ENCODE measurements around the gene GCNT4. TPM values are rescaled to one million over a fixed set of nuclear protein-coding genes. Genes with fewer than 3 reads are reported as not detected.

Gene GCNT4
- total RNA-seq, 3 donors from 2014 or later (not counting 1 experiment from before 2014, with no cell fraction given), result 0.25 to 2.0 (median 0.52) TPM

- Mint-ChIP-seq H3K27ac (no peak overlapping the region), H3K9me3 (peaks cover 7 to 8% of the 10 kb centered on the region in 2 donors), H3K36me3 (no peaks in the 10 kb centered on the region), H3K4me1 (peaks cover 5 to 7% of the 10 kb centered on the region in 2 donors), H3K4me3 (no peak overlapping the region), H3K27me3 (ENCODE audit: low read depth in 2 of 2) (peaks cover 7 to 26% of the 10 kb centered on the region in 2 donors)
- ATAC-seq, result no peak
- intact Hi-C loops (cut with micrococcal nuclease), result no loop called here
- no peak overlapping the region for H3K27ac ChIP-seq (ENCODE audit: low read length)
- H3K4me1 ChIP-seq (ENCODE audit: control insufficient read depth, insufficient read depth, low read length), result no peaks in the 10 kb centered on the region
- H3K36me3 ChIP-seq (ENCODE audit: control insufficient read depth, insufficient read depth, low read length), result no peaks in the 10 kb centered on the region
- H3K9me3 ChIP-seq (ENCODE audit: control insufficient read depth, insufficient read depth, low read length), result peaks cover 4% of the 10 kb centered on the region
- no peak overlapping the region for H3K4me3 ChIP-seq (ENCODE audit: low read length)
- peaks cover 3% of the 10 kb centered on the region for H3K27me3 ChIP-seq (ENCODE audit: control insufficient read depth, insufficient read depth, low read length)
- no peak for DNase-seq
- TF ChIP-seq CTCF (IDR thresholded peaks at IDR 0.05), result no peak
- WGBS (ENCODE audit: insufficient coverage), result 90% methylated on average over 10 of the region's 10 CpGs
Measured at GRCh38 chr5:75006865-75007822, 45.2 kb downstream of the GCNT4 start.

GRCh38 chr5:75005561-75005960, 46.8 kb downstream of the GCNT4 start:
- Histone ChIP-seq H3K4me1 (ENCODE audit: control insufficient read depth, insufficient read depth, low read length) (no peaks in the 10 kb centered on the region), H3K4me3 (ENCODE audit: low read length) (no peak overlapping the region), H3K27me3 (ENCODE audit: control insufficient read depth, insufficient read depth, low read length) (peaks cover 3% of the 10 kb centered on the region), H3K36me3 (ENCODE audit: control insufficient read depth, insufficient read depth, low read length) (no peaks in the 10 kb centered on the region), H3K9me3 (ENCODE audit: control insufficient read depth, insufficient read depth, low read length) (peaks cover 4% of the 10 kb centered on the region), H3K27ac (ENCODE audit: low read length) (no peak overlapping the region)
- ATAC-seq (no peak), DNase-seq (no peak)
- Mint-ChIP-seq H3K27me3 (ENCODE audit: low read depth in 2 of 2) (peaks cover 7 to 29% of the 10 kb centered on the region in 2 donors), H3K27ac (no peak overlapping the region), H3K4me1 (peaks cover 5 to 7% of the 10 kb centered on the region in 2 donors), H3K4me3 (no peak overlapping the region), H3K9me3 (peaks cover 7 to 8% of the 10 kb centered on the region in 2 donors), H3K36me3 (no peaks in the 10 kb centered on the region)
- TF ChIP-seq CTCF (IDR thresholded peaks at IDR 0.05), result no peak
- 60% methylated on average over 1 of the region's 1 CpG for WGBS (ENCODE audit: insufficient coverage)
- intact Hi-C loops (cut with micrococcal nuclease), result no loop called here

Other genes with a start within 250 kb of the GCNT4 start
- gene FAM169A, start 186.2 kb downstream of the GCNT4 start, total RNA-seq, result 10 to 100 TPM; 28.0 to 32.6 (median 28.6) TPM
- gene ANKRD31, start 184.3 kb upstream of the GCNT4 start, total RNA-seq, result under 1 TPM; 0.09 to 0.15 (median 0.12) TPM